Ishikawa (cell line): ENCODE results near the gene MYO5B.
A peak's percentile ranks its signal among the peaks of the same experiment; 100 is the strongest.

Source experiments
- CEBPB ChIP-seq: IDR thresholded peaks from 2 replicates; pipeline ENCODE4 v1.6.1; 2012
- CREB1 ChIP-seq: IDR thresholded peaks from 2 replicates; pipeline ENCODE4 v1.6.1; 2012; ENCODE audit warnings: low read depth
- EGR1 ChIP-seq: IDR thresholded peaks from 2 replicates; pipeline ENCODE4 v1.6.1; 2012
- EP300 ChIP-seq: IDR thresholded peaks from 2 replicates; pipeline ENCODE4 v1.6.1; 2012; ENCODE audit warnings: borderline replicate concordance
- FOXM1 ChIP-seq: IDR thresholded peaks from 2 replicates; pipeline ENCODE4 v1.6.1; 2012; ENCODE audit warnings: low read depth, borderline replicate concordance
- MAX ChIP-seq: IDR thresholded peaks from 2 replicates; pipeline ENCODE4 v1.6.1; 2012
- NFIC ChIP-seq: IDR thresholded peaks from 2 replicates; pipeline ENCODE4 v1.6.1; 2012
- RAD21 ChIP-seq: IDR thresholded peaks from 2 replicates; pipeline ENCODE4 v1.6.1; 2012; ENCODE audit warnings: low read depth
- REST ChIP-seq: IDR thresholded peaks from 2 replicates; pipeline ENCODE4 v1.6.1; 2012; ENCODE audit warnings: low read depth, mild to moderate bottlenecking
- TAF1 ChIP-seq: IDR thresholded peaks from 2 replicates; pipeline ENCODE4 v1.6.1; 2012; ENCODE audit warnings: low read depth, mild to moderate bottlenecking
- TCF12 ChIP-seq: IDR thresholded peaks from 2 replicates; pipeline ENCODE4 v1.6.1; 2012; ENCODE audit warnings: low read depth
- TEAD4 ChIP-seq: IDR thresholded peaks from 2 replicates; pipeline ENCODE4 v1.6.1; 2012
- USF1 ChIP-seq: IDR thresholded peaks from 2 replicates; pipeline ENCODE4 v1.6.1; 2012
- YY1 ChIP-seq: IDR thresholded peaks from 2 replicates; pipeline ENCODE4 v1.6.1; 2012; ENCODE audit warnings: low read depth
- ZBTB7A ChIP-seq: IDR thresholded peaks from 2 replicates; pipeline ENCODE4 v1.6.1; 2012; ENCODE audit warnings: low read depth

Gene MYO5B

GRCh38 chr18:49874238-49874637 is 320.7 kb downstream of the MYO5B start:
- TF ChIP-seq TCF12: no peak
- no peak for TF ChIP-seq NFIC
- TF ChIP-seq TAF1: no peak
- TF ChIP-seq EP300: no peak
- TF ChIP-seq MAX: no peak
- no peak for TF ChIP-seq CREB1
- no peak for TF ChIP-seq RAD21
- TF ChIP-seq YY1: no peak
- TF ChIP-seq ZBTB7A: no peak

- no peak for TF ChIP-seq EP300
- no peak for TF ChIP-seq TEAD4
- no peak for TF ChIP-seq CEBPB
- no peak for TF ChIP-seq ZBTB7A
- no peak for TF ChIP-seq CREB1
- TF ChIP-seq REST: no peak
- no peak for TF ChIP-seq YY1
Observed at GRCh38 chr18:49869354-49869753, 325.6 kb downstream of the MYO5B start.

GRCh38 chr18:49866680-49867079 is 328.3 kb downstream of the MYO5B start:
- no peak for TF ChIP-seq EGR1

- TF ChIP-seq TEAD4 (no peak), YY1 (no peak), FOXM1 (no peak), NFIC (peak; percentile 46; the same call in 1 of the 2 replicates)
Observed at GRCh38 chr18:49865401-49865800, 329.5 kb downstream of the MYO5B start.

- TF ChIP-seq EGR1 (no peak), RAD21 (no peak), MAX (no peak), REST (no peak), EP300 (no peak), ZBTB7A (no peak), USF1 (no peak), FOXM1 (no peak), NFIC (no peak), TEAD4 (no peak), TAF1 (no peak), CEBPB (no peak), CREB1 (no peak), YY1 (no peak), TCF12 (no peak)
Observed at GRCh38 chr18:49863769-49864621, 331.0 kb downstream of the MYO5B start.

GRCh38 chr18:49862656-49863385 is 332.1 kb downstream of the MYO5B start:
- TF ChIP-seq EP300 (no peak), NFIC (no peak), FOXM1 (no peak)

GRCh38 chr18:49861659-49862058 is 333.3 kb downstream of the MYO5B start:
- TF ChIP-seq MAX: no peak
- peak; percentile 57 for TF ChIP-seq RAD21
- no peak for TF ChIP-seq EP300
- TF ChIP-seq TEAD4: no peak
- no peak for TF ChIP-seq TAF1
